Upper lobe of left lung (tissue), 6 donors: ENCODE measurements around the gene GRIK1. TPM values are rescaled to one million over a fixed set of nuclear protein-coding genes. Genes with fewer than 3 reads are reported as not detected.

ENCODE experiments used
- ATAC-seq, 2 donors: fragments of 200-7000 bp; cut with Tn5 transposase; one replicate each; pipeline ENCODE4 v1.9.1; 2022; ENCODE audit warnings: mild to moderate bottlenecking in 2 of 2, moderate library complexity in 2 of 2; ENCODE audit not compliant: low FRiP score in 2 of 2
- DNase-seq, 2 donors: peaks; one replicate each; pipeline ENCODE4 v3.0.0-alpha.2; 2019 to 2020
- H3K27ac ChIP-seq, 4 donors: fragments of 200-600 bp; sonication (generic); one replicate each; pipeline ENCODE4 v1.5.1; 2016 to 2019
- H3K27me3 ChIP-seq, 4 donors: fragments of 200-600 bp; sonication (generic); one replicate each; pipeline ENCODE4 v1.5.1; 2017 to 2019
- H3K36me3 ChIP-seq, 4 donors: fragments of 200-600 bp; sonication (generic); one replicate each; pipeline ENCODE4 v1.5.1; 2016 to 2019
- H3K4me1 ChIP-seq, 4 donors: fragments of 200-600 bp; sonication (generic); one replicate each; pipeline ENCODE4 v1.5.1; 2018 to 2019
- H3K4me3 ChIP-seq, 4 donors: fragments of 200-600 bp; sonication (generic); one replicate each; pipeline ENCODE4 v1.5.1; 2017 to 2019; ENCODE audit warnings: mild to moderate bottlenecking in 2 of 4, moderate library complexity in 1 of 4
- H3K9me3 ChIP-seq, 4 donors: fragments of 200-600 bp; sonication (generic); one replicate each; pipeline ENCODE4 v1.5.1; 2018 to 2019
- CTCF ChIP-seq, 6 experiments: fragments of 450-650 bp in 4 of 6; fragments of 200-600 bp in 2 of 6; sonication (generic) in 2 of 6; IDR thresholded peaks; one replicate each; pipeline ENCODE4 v1.5.1; 2016 to 2019; ENCODE audit warnings: antibody characterized with exemption in 6 of 6
- EP300 ChIP-seq, 4 donors: sonication (generic); formaldehyde crosslinking; IDR thresholded peaks; one replicate each; pipeline ENCODE4 v1.5.1; 2017; ENCODE audit warnings: antibody characterized with exemption in 4 of 4, control low read depth in 2 of 4
- POLR2A ChIP-seq, 4 donors: fragments of 450-650 bp; IDR thresholded peaks; one replicate each; pipeline ENCODE4 v1.5.1; 2016 to 2017; ENCODE audit warnings: antibody characterized with exemption in 4 of 4, mild to moderate bottlenecking in 2 of 4
- POLR2AphosphoS5 ChIP-seq, 2 donors: sonication (generic); formaldehyde crosslinking; IDR thresholded peaks; one replicate each; pipeline ENCODE4 v1.5.1; 2017; ENCODE audit warnings: antibody characterized with exemption in 2 of 2
- WGBS, 2 donors: methylation state at CpG; one replicate each; pipeline ENCODE4 v1.1.5; 2017 to 2018; 5-methylcytosine and 5-hydroxymethylcytosine counted together
- total RNA-seq, 6 donors: library from RNA; depleted of rRNA in 4 of 6; stranded (reverse); fragments of >200 nt in 4 of 6; gene quantifications; one replicate each; pipeline versions ENCODE4 v1.1.0 to v1.2.1, GENCODE V29; 2016 to 2021
- donor health status: DM: no; HTN: no; CAD: no; lungs with moderate emphysema.
- donor health status: DM: no; HTN: yes; CAD: no; lungs with severe emphysema.

Gene GRIK1
- total RNA-seq, 6 donors from 2014 or later, result 0.15 TPM; not detected in 5

- Histone ChIP-seq H3K27ac (no peak overlapping the region), H3K4me1 (no peaks in the 10 kb centered on the region), H3K4me3 (no peak overlapping the region), H3K9me3 (no peaks in the 10 kb centered on the region), H3K27me3 (no peaks in the 10 kb centered on the region), H3K36me3 (no peaks in the 10 kb centered on the region)
- DNase-seq (no peak), ATAC-seq (no peak)
- TF ChIP-seq POLR2A (IDR thresholded peaks at IDR 0.05) (no peak), POLR2AphosphoS5 (IDR thresholded peaks at IDR 0.05) (no peak), CTCF (IDR thresholded peaks at IDR 0.05) (no peak), EP300 (IDR thresholded peaks at IDR 0.05) (no peak)
- 95% methylated on average over 4 of the region's 4 CpGs for WGBS, 2 donors
These were observed 440.6 kb downstream of the GRIK1 start for GRCh38 chr21:29499229-29499628.

DNA sequence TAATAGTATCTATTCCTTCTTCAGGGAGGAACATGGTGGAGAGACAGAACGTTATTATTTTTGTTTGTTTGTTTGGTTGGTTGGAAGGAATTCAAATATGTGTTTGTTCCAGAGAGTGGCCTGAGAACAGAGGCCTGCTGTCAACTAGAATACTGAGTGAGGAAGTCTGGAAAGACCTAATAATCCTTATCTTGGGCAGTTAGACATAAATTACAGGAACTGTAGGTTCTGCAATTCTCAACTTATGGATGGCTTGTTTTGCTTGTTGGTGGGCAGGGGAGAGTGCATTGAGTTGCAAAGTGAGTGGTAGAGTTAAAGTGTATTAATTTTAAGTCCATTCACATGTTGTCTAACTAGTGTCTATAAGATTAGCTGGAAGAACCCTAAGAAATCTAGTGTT lies 443.5 kb downstream of the GRIK1 start:
- no peaks in the 10 kb centered on the region for H3K9me3 ChIP-seq
- 44 to 48% methylated on average over 1 of the region's 1 CpG for WGBS, 2 donors
- DNase-seq (no peak), ATAC-seq (no peak)
- no peak overlapping the region for H3K4me3 ChIP-seq
- no peak overlapping the region for H3K27ac ChIP-seq
- no peaks in the 10 kb centered on the region for H3K27me3 ChIP-seq
- H3K4me1 ChIP-seq, result no peaks in the 10 kb centered on the region
- H3K36me3 ChIP-seq, result no peaks in the 10 kb centered on the region
- TF ChIP-seq EP300 (IDR thresholded peaks at IDR 0.05) (no peak), POLR2AphosphoS5 (IDR thresholded peaks at IDR 0.05) (no peak), POLR2A (IDR thresholded peaks at IDR 0.05) (no peak), CTCF (IDR thresholded peaks at IDR 0.05) (no peak)

GRCh38 chr21:29490016-29490415 lies 449.8 kb downstream of the GRIK1 start:
- Histone ChIP-seq H3K4me1 (no peaks in the 10 kb centered on the region), H3K27ac (no peak overlapping the region), H3K4me3 (no peak overlapping the region), H3K27me3 (no peaks in the 10 kb centered on the region), H3K36me3 (no peaks in the 10 kb centered on the region), H3K9me3 (no peaks in the 10 kb centered on the region)
- no peak for TF ChIP-seq POLR2AphosphoS5 (IDR thresholded peaks at IDR 0.05)
- no peak for TF ChIP-seq POLR2A (IDR thresholded peaks at IDR 0.05)
- TF ChIP-seq EP300 (IDR thresholded peaks at IDR 0.05), result no peak
- TF ChIP-seq CTCF (IDR thresholded peaks at IDR 0.05), result no peak
- WGBS, 2 donors, result 92 to 95% methylated on average over 3 of the region's 3 CpGs
- ATAC-seq (no peak), DNase-seq (no peak)

- TF ChIP-seq EP300 (IDR thresholded peaks at IDR 0.05), result no peak
- no peak for TF ChIP-seq CTCF (IDR thresholded peaks at IDR 0.05)
- no peak for TF ChIP-seq POLR2AphosphoS5 (IDR thresholded peaks at IDR 0.05)
- TF ChIP-seq POLR2A (IDR thresholded peaks at IDR 0.05), result no peak
- ATAC-seq, result no peak
- H3K27ac ChIP-seq, result no peak overlapping the region
- no peaks in the 10 kb centered on the region for H3K27me3 ChIP-seq
- no peaks in the 10 kb centered on the region for H3K36me3 ChIP-seq
- H3K4me1 ChIP-seq, result no peaks in the 10 kb centered on the region
- H3K9me3 ChIP-seq, result no peaks in the 10 kb centered on the region
- 65 to 69% methylated on average over 4 of the region's 4 CpGs for WGBS, 2 donors
- DNase-seq, result no peak
- H3K4me3 ChIP-seq, result no peak overlapping the region
These were observed 452.6 kb downstream of the GRIK1 start for GRCh38 chr21:29487154-29487553.

Other genes starting within 250 kb of the GRIK1 start
- gene CLDN17, start 226.8 kb upstream of the GRIK1 start, total RNA-seq, result not detected